GDM1 (cell line): ENCODE measurements around the gene FBXL16.
"Not testable (repeated sequence)": the region's sequence is repeated elsewhere in the genome, so short reads cannot be mapped to it uniquely, and the experiment has no call there.

Experiments used
- DNase-seq: peaks from one replicate; lab custom pipeline; 2025; lab: John Stamatoyannopoulos, UW

Gene FBXL16

GRCh38 chr16:709566-710499 is 4.2 kb upstream of the FBXL16 start:
- no peak for DNase-seq

DNA sequence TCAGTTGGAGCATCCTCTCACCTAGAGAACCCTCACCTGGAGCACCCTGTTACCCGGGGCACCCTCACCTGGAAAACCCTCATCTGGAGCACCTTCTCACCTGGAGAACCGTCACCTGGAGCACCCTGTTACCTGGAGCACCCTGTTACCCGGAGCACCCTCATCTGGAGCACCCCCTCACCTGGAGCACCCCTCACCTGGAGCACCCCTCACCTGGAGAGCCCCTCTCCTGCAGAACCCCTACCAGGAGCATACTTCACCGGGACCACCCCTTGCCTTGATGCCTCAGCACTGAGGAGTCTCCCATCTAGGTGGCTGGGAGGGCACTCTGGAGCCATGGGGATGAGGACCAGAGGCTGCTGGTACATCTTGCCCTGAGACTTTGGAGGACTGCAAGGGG is 3.4 kb upstream of the FBXL16 start:
- DNase-seq, result no peak

DNA sequence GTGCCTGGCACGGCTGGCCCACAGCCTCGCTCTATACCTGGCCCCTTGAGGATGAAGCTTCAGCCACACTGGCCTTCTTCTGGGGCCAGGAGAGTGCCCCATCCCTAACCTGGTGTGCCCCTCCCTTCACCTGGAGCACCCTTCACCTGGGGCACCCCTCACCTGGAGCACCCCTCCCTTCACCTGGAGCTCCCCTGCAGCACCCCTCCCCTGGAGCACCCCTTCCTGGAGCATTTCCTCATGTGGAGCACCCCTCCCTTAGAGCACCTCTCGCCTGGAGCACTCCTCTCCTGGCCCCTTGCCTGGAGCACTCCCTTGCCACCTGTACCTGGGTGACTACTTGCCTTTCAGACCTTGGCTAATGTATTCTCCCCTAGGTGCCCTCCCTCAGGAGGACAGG is 2.4 kb upstream of the FBXL16 start:
- no peak for DNase-seq

DNA sequence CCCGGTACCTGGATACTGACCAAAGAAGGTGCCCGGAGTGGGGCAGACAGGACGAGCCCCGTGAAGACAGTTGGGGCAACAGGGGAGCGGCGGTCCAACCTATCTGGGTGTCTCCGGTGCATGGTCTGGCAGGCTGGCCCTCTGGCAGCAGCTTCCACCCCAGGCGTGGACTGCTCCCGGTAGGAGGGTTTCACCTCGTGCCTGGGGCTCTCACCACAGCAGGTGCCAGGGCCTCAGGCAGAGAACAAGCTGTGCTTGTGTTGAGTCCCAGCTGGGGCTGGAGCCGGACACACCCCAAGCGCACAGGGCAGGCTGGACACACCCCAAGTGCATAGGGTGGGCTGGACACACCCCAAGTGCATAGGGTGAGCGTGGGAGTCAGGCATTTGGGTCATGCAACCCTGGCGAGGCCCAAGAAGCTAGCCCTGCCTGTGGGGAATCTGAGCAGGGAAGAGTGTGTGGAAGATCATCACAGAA is 1.5 kb upstream of the FBXL16 start:
- DNase-seq, result no peak

GRCh38 chr16:706189-707061 is 824 bp upstream of the FBXL16 start:
- no peak for DNase-seq

DNA sequence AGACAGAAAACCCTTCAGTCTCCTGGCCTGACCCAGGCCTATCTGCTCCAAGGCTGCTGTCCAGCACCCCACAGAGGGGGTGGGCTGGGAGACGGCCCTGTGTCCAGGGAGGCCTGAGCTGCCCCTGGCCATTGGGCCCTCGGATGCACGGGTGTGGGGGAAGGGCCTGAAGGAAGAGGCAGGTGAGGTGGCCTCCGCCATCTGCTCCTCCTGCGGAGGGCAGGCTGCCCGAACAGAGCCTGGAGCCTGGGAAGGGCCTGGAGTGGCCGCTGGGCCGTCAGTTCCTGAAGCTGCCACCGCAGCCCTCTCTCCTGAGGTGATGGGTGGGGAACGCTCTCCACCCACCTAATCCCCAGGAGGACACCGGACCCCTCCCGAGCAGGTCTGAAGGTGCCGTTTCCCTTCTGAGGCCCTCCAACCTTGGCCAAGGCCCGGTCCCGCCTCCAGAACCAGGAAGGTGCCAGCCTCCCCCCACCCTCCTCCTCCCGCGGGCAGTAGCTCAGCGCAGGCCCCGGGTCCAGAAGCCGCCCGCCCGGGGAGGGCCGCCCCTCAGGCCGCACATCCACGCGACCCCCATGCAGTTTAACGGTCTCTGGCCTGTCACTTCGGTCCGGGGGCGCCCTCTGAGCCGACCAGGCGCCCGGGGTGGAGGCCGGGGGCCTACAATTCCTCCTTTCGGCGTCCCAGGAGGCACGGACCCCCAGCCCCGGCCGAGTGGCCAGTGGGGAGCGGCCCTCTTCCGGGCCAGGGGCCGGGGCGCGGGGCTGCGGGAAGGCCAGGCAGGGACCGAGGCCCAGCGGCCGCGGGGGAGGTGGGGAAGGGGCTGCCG is 835 bp downstream of the FBXL16 start:
- DNase-seq, result no peak

DNA sequence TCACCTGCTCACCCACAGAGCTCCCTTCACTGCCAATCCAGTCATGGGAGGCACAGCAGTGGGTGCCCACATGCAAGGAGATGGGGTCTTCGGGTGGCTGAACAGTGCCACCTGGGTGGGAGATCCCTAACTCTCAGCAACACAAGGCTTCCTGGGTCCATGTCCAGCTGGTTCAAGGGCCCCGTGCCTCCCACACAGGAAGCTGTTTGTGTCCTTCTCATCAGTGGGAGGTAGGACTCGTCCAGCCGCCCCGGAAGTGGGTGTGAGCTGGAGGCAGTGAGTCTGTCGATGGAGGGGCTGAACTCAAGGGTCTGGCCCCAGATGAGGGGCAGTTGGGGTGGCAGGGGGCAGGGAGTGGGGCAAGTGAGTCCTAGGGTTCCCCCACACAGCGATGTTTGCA is 1.6 kb downstream of the FBXL16 start:
- no peak for DNase-seq

GRCh38 chr16:703406-703805 is 2.2 kb downstream of the FBXL16 start:
- DNase-seq, result no peak

- DNase-seq, result no peak
Measured at GRCh38 chr16:702341-702740, 3.3 kb downstream of the FBXL16 start.

DNA sequence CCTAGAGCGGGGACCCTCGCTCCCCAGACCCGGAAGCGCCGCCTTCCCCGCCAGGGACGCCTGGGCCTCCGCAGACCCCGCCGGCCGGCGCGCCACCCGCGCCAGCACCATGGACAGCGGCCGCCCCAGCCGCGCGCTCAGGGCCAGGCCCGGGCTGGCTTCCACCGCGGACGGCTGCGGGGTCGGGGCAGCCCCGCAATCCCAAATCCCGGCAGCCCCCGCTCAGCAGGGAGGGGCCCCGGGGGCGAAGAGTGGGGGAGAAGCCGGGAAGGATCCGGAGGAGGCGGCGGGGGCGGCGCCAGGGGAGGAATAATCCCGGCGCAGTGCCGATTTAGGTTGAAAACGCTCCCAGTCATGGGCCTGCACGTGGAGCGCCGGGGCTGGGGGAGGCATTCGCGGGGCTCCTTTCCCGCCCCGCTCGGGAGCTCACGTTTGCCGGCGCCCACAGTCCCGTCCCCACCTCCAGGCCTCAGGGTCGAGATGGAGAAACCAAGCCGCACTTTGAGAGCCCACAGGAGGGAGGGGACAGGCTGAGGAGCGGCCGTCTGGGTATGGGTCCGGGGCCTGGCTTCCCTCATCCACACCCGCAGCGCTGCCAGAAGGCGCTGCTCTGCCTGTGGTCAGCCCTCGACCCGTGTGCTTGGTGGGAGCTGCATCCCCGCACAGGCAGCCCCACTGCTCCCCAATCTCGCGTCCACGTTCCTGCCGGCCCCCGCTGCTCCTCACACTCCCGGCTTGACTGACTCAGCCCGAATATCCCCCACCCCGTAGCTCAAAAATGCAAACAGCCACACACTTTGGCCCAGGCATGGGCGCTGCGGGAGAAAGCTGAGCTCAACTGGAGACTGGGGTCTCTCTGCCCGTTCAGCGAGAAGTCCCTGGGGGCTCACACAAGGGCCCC is 4.7 kb downstream of the FBXL16 start:
- no peak for DNase-seq

DNA sequence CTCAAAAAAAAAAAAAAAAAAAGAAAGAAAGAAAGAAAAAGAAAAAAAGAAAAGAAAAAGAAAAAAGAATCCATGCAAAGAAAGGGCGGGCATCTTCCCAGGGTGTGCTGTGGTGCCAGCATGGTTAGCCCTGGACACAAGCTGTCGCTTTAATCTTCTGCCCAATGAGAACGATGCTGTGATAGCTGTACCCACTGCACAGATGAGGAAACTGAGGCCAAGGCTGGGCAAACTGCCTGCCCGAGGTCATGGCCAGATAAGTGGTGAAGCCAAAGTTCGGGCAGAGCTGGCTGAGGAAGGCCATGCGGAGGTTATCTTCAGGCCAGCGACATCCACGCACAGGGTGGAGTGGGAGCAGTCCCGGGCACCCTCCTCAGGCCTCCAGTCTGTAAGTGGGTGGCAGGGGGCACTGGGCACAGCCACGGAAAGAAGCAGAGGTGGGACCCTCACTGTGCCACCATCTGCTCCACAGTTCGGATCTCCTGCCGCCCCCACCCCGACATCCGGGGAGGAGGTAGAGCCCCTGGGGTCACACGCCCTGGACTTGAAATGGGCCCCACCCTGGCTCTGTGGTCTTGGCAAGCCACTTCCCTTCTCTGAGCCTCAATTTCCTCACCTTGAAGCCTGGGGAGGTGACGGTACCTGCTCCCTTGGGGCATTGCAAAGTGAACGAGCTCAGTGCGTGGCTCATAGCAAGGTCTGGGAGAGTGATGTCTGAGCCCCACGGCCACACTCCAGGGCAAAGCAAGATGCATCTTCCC is 6.5 kb downstream of the FBXL16 start:
- no peak for DNase-seq

DNA sequence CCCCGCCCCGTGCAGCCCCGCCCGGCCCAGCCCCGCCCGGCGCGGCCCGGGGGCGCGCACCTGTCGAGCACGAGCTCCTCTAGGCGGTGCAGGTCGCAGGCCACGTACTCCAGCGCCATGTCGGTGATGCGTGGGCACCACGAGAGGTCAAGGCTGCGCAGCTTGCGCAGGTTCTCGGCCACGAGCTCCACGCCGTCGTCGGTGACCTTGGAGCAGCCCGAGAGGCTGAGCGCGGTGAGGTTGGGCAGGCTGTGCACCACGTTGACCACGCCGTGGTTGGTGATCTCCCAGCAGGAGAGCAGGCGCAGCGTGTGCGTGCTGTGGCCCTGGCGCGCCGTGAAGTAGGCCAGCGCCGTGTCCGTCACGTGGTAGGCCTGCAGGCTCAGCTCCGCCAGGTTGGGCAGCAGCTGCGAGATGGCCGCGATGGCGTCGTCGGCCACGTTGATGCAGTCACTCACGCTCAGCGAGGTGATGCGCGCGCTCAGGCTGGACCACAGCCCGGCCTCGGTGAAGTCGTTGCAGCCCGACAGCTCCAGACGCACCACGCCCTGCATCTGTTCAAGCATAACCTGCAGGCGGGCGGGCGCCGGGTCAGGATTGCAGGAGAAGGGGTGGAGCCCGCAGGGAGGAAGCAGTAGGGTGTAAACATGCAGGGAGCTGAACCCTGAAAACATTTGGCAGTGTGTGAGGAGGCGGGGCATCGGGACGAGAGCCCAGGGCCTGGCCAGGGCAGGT is 10.1 kb downstream of the FBXL16 start:
- DNase-seq, result no peak

- DNase-seq, result no peak
Measured at GRCh38 chr16:694863-695354, 10.7 kb downstream of the FBXL16 start.

DNA sequence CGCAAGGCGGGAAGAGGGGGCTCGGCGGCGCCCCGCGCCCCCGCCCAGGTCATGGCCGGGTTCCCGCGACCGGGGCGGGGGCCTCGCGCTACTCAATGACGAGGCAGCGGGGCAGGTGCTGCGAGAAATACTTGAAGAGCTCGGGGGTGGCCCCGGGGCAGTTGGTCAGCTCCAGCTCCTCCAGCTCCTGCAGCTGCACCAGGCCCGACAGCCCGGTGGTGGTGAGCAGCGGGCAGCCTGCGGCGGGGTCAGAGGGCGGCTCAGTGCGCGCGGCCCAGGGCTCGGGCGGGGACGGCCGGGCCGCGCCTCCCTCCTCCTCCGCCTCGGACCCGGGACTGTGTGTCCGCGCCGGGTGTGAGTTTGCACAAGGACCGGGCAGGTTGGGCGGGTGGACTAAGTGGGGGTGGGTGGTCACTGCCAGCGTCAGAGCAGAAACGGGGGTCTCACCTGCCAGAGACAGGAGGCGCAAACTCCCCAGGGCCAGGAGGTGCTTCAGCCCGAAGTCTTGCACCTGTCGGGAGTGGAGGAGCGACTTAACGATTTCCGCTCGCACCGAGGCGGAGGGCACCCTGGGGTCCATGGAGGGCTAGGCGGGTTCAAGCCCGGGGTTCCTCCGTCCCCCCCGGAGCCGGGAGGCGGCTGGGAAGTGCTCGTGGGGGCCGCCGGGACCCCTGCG is 11.3 kb downstream of the FBXL16 start:
- no peak for DNase-seq

DNA sequence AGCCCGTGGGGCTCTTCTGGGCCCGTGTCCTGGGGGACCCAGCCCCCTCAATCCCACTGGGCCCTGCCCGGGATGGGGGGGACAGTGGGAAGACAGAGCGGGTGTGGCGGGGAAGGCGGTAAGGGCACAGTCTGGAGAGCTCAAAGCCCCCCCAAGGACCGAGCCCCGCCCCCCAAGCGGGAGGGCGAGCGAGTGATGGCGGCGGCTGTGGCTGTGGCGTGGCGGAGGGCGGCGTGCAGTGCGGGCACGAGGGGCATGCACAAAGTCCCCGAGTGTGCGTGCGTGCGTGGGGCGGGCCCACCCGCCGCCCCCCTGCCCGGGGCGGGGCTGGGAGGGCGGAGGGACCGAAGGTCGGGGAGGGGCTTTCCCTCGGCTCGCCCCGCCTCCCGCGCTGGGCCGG is 11.8 kb downstream of the FBXL16 start:
- no peak for DNase-seq

GRCh38 chr16:693364-693763 is 12.2 kb downstream of the FBXL16 start:
- DNase-seq, result no peak

DNA sequence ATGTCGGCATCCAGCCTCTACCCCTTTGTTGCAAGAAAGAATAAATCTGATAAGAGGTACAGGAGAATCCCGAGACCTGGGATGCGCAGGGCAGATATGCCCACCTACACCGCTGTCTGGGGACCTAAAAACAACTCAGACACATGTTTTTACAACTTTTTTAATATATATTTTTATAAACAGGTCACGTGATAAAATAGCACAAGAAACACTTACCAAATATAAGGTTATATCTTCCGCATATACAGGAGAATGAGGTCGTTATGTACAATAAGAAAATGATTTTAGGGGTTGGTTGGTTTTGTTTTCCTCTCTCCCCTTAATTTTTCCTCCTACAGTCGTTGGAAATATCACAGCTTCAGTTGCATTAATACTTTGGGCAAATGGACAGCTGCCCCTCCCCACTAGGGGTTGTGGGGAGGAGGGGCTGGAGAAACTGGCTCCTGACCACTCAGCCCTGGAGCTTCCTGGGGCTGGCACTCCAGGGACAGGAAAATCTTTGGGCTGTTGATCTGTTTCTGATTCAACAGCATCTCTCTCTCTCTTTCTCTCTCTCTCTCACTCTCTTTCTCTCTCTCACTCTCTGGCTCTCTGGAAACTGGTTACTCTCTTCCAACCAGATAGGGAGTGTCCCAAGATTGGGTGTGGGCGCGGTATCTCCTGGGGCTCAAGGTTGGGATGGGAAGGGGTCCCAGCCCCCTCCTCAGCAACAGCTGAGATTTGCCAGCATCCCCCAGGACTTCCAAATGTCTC is 13.1 kb downstream of the FBXL16 start:
- no peak for DNase-seq

DNA sequence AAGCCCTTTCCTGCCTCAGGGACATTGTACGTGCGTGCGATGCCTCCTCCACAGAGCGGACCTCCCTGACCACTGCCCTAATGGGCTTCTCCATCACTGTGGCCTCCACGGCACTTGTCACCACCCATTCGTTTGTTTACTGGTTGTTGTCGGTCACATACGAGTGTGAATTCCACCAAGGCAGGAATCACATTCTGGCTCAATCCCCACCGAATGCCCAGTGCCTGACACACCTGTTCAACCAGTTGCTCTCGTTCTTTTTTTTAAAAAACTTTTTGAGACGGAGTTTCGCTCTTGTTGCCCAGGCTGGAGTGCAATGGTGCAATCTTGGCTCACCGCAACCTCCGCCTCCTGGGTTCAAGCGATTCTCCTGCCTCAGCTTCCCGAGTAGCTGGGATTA is 14.4 kb downstream of the FBXL16 start:
- DNase-seq, result not testable (repeated sequence)
